Brain pericyte (primary cell): ENCODE measurements around the gene CLPX.
"Not testable (repeated sequence)": the region's sequence is repeated elsewhere in the genome, so short reads cannot be mapped to it uniquely, and the experiment has no call there.

Experiments
- DNase-seq: peaks from one replicate; pipeline ENCODE4 v3.0.0-alpha.2; 2012; ENCODE audit warnings: low read depth, low spot score

The CLPX gene

DNA sequence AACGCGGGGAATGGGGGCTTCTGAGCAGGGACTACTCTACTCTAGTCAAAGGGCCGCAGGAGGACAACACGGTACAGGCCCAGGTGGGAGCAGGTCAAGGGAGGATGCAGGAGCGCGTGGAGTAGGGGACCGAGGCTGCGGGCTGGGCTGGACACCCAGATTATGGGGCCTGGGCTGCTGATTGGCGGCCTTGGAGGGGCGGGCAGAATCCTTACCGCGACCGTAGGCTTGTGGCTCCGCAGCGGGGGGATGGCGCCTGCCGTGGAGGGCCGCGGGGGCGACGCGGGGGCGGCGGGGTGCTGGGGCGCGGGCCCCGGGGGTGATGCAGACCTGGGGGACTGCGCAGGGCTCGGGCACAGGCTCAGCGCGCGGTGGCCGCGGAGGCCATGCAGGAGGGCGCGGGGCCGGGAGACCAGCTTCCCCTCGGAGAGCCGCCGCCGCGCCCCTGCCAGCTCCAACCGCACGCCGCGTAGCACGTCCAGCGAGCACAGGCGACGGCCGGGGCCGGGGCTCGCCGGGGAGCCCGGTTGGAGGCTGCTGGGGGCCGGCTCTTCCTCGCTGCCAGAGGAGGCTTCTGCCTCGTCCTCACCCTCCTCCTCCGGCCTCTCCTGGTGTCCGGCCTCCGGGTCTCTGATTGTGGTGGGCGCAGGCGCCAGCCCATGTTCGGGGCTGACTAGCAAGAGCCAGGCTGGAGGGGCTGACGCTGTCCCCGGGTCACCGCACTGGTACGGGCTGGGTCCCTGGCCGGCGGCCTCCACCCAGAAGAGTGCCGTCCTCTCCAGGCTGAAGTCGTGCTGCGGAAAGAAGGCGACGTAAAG lies 83.0 kb downstream of the CLPX start:
- DNase-seq = no peak

DNA sequence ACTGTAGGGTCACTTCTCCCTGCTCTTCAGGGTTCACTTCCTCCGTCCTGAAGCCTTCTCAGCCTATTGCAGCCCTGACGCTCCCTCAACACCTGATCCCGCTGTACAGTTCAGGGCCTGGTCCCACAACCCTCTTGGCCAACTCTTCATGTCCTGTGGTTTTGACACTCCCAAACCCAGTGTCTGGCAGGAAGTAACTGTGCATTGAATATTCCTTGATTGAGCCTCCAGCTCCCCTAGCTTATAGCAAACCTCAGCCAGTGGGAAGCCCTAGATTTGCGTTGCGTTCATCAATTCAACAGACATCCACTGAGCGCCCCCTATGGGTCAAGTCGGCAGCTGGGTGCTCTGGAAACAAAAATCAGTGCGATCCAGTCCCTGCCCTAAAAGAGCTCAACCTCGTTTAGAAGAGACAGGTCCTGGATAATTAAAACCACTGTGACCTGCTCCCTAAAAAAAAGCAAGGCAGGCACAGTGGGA lies 83.7 kb downstream of the CLPX start:
- no peak for DNase-seq

DNA sequence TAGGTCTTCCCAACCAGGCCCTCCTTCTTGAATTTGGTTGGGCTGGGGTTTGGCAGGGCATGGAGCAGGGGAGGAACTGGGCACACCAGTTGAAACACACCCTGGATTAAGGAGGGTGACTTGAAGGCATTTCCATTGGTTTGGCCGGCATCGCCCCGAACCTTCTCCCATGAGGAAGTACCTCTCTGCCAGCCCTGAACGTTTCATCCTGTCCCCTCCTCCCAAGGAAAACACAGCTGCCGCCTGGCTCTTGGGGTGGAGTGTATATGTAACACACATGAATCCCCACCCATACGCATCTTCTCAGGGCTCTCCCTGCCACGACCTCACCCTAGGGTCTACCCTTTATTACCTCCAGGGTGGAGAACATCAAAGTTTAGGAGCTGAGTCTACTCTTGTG lies 84.7 kb downstream of the CLPX start:
- DNase-seq = no peak

DNA sequence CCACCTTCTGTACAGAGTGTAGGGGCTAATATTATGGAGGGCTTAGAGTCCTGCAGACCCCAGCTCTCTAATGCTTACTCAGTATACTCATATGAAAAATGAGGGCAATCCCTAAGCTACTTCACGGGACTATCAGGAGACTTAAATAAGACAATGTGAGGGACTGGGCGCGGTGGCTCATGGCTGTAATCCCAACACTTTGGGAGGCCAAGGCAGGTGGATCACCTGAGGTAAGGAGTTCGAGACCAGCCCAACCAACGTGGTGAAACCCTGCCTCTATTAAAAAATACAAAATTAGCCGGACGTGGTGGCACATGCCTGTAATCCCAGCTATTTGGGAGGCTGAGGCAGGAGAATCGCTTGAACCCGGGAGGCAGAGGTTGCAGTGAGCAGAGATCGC lies 85.3 kb downstream of the CLPX start:
- DNase-seq = not testable (repeated sequence)

DNA sequence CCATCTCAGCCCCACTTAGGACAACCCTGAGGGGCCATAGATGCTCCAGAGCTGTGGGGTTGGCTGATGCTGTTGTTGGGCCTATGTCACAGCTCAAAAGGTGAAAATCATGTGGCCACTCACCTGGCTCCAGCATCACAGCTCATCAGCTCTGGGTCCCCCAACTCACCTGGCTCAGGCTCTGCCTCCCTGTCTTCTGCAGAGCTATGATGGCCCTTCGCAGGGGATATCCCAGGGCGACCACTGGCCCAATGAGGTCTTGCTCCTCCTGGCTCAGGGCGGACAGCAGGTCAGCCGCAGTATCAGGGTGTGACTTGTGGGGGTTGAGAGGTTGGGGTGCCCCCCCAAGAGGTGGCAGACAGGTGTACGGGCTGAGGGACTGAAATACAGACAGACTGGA lies 85.8 kb downstream of the CLPX start:
- DNase-seq = no peak
